GM23338 (cell line): ENCODE measurements around the gene DNLZ. TPM values are rescaled to one million over a fixed set of nuclear protein-coding genes. Genes with fewer than 3 reads are reported as not detected.

ENCODE experiments used
- ATAC-seq: fragments of 200-7000 bp; cut with Tn5 transposase; 3 replicates; pipeline ENCODE4 v1.9.1; 2020
- DNase-seq: peaks from one replicate; pipeline ENCODE4 v3.0.0-alpha.2; 2015; ENCODE audit warnings: low spot score
- H2AFZ ChIP-seq: fragments of 200-600 bp; sonication (generic); 2 replicates; pipeline ENCODE4 v1.8.0; 2016; ENCODE audit warnings: antibody characterized with exemption, mild to moderate bottlenecking, moderate library complexity
- H3F3A ChIP-seq: fragments of 200-600 bp; sonication (generic); replicated peaks from 2 replicates; pipeline ENCODE4 v1.8.0; 2017; ENCODE audit warnings: antibody characterized with exemption, mixed run types, low read depth
- H3K27ac ChIP-seq: fragments of 200-600 bp; sonication (generic); 2 replicates; pipeline ENCODE4 v1.6.1; 2016; ENCODE audit warnings: low read depth
- H3K27me3 ChIP-seq: fragments of 200-600 bp; sonication (generic); 2 replicates; pipeline ENCODE4 v1.8.0; 2016; ENCODE audit warnings: mild to moderate bottlenecking, mixed run types, moderate library complexity; ENCODE audit not compliant: insufficient read depth
- H3K36me3 ChIP-seq: fragments of 200-600 bp; sonication (generic); 2 replicates; pipeline ENCODE4 v1.8.0; 2016; ENCODE audit warnings: mild to moderate bottlenecking; ENCODE audit not compliant: insufficient read depth
- H3K4me1 ChIP-seq: fragments of 200-600 bp; sonication (generic); 2 replicates; pipeline ENCODE4 v1.8.0; 2016; ENCODE audit warnings: mild to moderate bottlenecking, moderate library complexity; ENCODE audit not compliant: insufficient read depth
- H3K4me2 ChIP-seq: fragments of 200-600 bp; sonication (generic); 2 replicates; pipeline ENCODE4 v1.7.1; 2017; ENCODE audit warnings: mixed run types
- H3K4me3 ChIP-seq: fragments of 200-600 bp; sonication (generic); 2 replicates; pipeline ENCODE4 v1.6.1; 2016; ENCODE audit warnings: mixed run types
- H3K79me2 ChIP-seq: fragments of 200-600 bp; sonication (generic); replicated peaks from 2 replicates; pipeline ENCODE4 v1.8.0; 2017; ENCODE audit warnings: mild to moderate bottlenecking; ENCODE audit not compliant: insufficient read depth
- H3K9me2 ChIP-seq: fragments of 200-600 bp; sonication (generic); 2 replicates; pipeline ENCODE4 v1.8.0; 2017; ENCODE audit not compliant: insufficient read depth
- H4K20me1 ChIP-seq: fragments of 200-600 bp; sonication (generic); replicated peaks from 2 replicates; pipeline ENCODE4 v1.8.0; 2017; ENCODE audit warnings: mild to moderate bottlenecking; ENCODE audit not compliant: insufficient read depth
- H3K27ac Mint-ChIP-seq: 2 replicates; pipeline ENCODE4 v1.8.0; 2020; ENCODE audit warnings: inconsistent platforms, mild to moderate bottlenecking, moderate library complexity, mixed read lengths
- H3K27me3 Mint-ChIP-seq: 3 replicates; pipeline ENCODE4 v1.8.0; 2022; ENCODE audit warnings: low read depth, mild to moderate bottlenecking, moderate library complexity, mixed read lengths, inconsistent platforms; ENCODE audit not compliant: insufficient read depth, poor library complexity
- H3K36me3 Mint-ChIP-seq: 3 replicates; pipeline ENCODE4 v1.8.0; 2021; ENCODE audit warnings: low read depth, mild to moderate bottlenecking, inconsistent platforms, moderate library complexity, mixed read lengths
- H3K4me1 Mint-ChIP-seq: 3 replicates; pipeline ENCODE4 v1.8.0; 2020; ENCODE audit warnings: mild to moderate bottlenecking, inconsistent platforms, mixed read lengths
- H3K4me3 Mint-ChIP-seq: 3 replicates; pipeline ENCODE4 v1.8.0; 2021; ENCODE audit warnings: moderate library complexity, mild to moderate bottlenecking, inconsistent platforms, mixed read lengths
- H3K9me3 Mint-ChIP-seq: 3 replicates; pipeline ENCODE4 v1.8.0; 2020; ENCODE audit warnings: moderate library complexity, mild to moderate bottlenecking, inconsistent platforms, mixed read lengths
- CREB1 ChIP-seq: fragments of 250-450 bp; sonication (Bioruptor Pico); IDR thresholded peaks from 2 replicates; pipeline ENCODE4 v1.5.0; 2020; ENCODE audit warnings: low read depth, mild to moderate bottlenecking, moderate library complexity
- CTCF ChIP-seq, 2 experiments: fragments of 200-600 bp in 1 of 2; sonication (generic) in 1 of 2; conservative IDR thresholded peaks; 2 replicates each; pipeline versions ENCODE4 v1.5.1 to v1.6.1; 2016 to 2017; ENCODE audit warnings: antibody characterized with exemption in 2 of 2, low read depth in 2 of 2, mild to moderate bottlenecking in 2 of 2, moderate library complexity in 1 of 2
- ETS1 ChIP-seq: IDR thresholded peaks from 2 replicates; pipeline ENCODE4 v1.6.1; 2016; ENCODE audit warnings: antibody characterized with exemption
- JUNB ChIP-seq: IDR thresholded peaks from one replicate; pipeline ENCODE4 v1.6.1; 2016; ENCODE audit warnings: antibody characterized with exemption; ENCODE audit not compliant: unreplicated experiment
- NANOG ChIP-seq: IDR thresholded peaks from 2 replicates; pipeline ENCODE4 v1.6.1; 2016; ENCODE audit warnings: antibody characterized with exemption, borderline replicate concordance
- POLR2AphosphoS5 ChIP-seq: IDR thresholded peaks from 2 replicates; pipeline ENCODE4 v1.6.1; 2016; ENCODE audit warnings: antibody characterized with exemption, low read depth
- REST ChIP-seq: IDR thresholded peaks from one replicate; pipeline ENCODE4 v1.6.1; 2018; ENCODE audit warnings: antibody characterized with exemption; ENCODE audit not compliant: unreplicated experiment
- ZNF114 ChIP-seq: fragments of 250-450 bp; sonication (Bioruptor Pico); IDR thresholded peaks from 2 replicates; pipeline ENCODE4 v1.5.0; 2020; ENCODE audit warnings: mild to moderate bottlenecking, moderate library complexity
- ZNF331 ChIP-seq: fragments of 250-450 bp; sonication (Bioruptor Pico); IDR thresholded peaks from 2 replicates; pipeline ENCODE4 v1.5.0; 2020; ENCODE audit warnings: low read depth, mild to moderate bottlenecking, moderate library complexity
- polyA plus RNA-seq: library from polyadenylated mRNA; unstranded; fragments of >200 nt; fragmentation: Nextera tagmentation; extraction: Ambion mirVana; gene quantifications from 2 replicates; pipeline ENCODE4 v1.2.1, GENCODE V29; 2016
- total RNA-seq: library from RNA; depleted of rRNA; stranded (reverse); fragments of >200 nt; shearing (Covaris generic); gene quantifications from 2 replicates; pipeline ENCODE4 v1.2.3, GENCODE V29; 2014

Gene DNLZ
- total and polyA plus RNA-seq, 2 experiments from 2014 or later, result 33.4 to 53.9 TPM

DNA sequence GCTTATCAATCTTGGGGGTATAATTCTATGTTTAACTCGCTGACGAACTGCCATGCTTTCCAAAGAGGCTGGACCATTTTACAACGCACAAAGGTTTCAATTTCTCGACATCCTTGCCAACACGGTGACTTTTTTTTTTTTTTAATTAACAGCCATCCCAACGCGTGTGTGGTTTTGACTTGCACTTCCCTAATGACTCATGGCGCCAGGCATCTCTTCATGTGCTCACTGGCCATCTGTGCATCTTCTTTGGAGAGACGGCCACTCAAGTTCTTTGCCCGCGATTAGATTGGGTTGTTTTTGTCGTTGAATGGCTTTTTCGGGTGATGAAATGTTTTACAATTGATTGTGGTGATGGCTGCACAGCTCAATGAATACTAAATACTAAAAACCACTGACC, 22.5 kb upstream of the DNLZ start (continued):
- TF ChIP-seq REST (no peak), POLR2AphosphoS5 (no peak), CTCF (conservative IDR thresholded peaks at IDR 0.05; ENCODE audit: low read depth in 2 of 2) (no peak), NANOG (no peak), ETS1 (no peak), ZNF331 (CRISPR knock-in tag) (no peak), ZNF114 (CRISPR knock-in tag) (no peak), JUNB (no peak)

DNA sequence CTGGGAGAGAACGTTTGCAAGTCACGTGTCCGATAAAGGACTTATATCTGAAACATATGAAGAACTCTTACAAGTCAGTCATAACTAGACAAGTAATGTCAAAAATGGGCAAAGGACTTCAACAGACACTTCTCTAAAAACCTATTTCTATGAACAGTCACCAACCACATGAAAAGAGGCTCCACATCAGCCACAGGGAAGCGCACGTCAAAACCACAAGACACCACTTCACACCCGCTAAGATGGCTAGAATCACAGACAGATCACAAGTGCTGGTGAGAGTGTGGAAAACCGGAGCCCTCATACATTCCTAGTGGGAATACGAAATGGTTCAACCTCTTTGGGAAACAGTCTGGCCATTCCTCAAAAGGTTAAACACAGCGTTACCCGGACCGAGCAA, 21.5 kb upstream of the DNLZ start:
- peaks cover 66% of the 10 kb centered on the region for H3K36me3 Mint-ChIP-seq
- H3K4me3 ChIP-seq, result no peak overlapping the region
- H3K36me3 ChIP-seq, result peaks cover 23% of the 10 kb centered on the region; the same call in 1 of the 2 replicates

More for the DNA sequence above, 21.5 kb upstream of the DNLZ start:
- no peak for ATAC-seq
- Mint-ChIP-seq H3K4me3 (no peak overlapping the region), H3K27me3 (peaks cover 1% of the 10 kb centered on the region), H3K4me1 (no peaks in the 10 kb centered on the region), H3K9me3 (no peaks in the 10 kb centered on the region), H3K27ac (no peak overlapping the region)
- H3K4me1 ChIP-seq, result no peaks in the 10 kb centered on the region
- H3K27me3 ChIP-seq, result no peaks in the 10 kb centered on the region
- H3K27ac ChIP-seq, result no peak overlapping the region
- peaks cover 11% of the 10 kb centered on the region; the same call in 1 of the 2 replicates for H4K20me1 ChIP-seq
- H3K79me2 ChIP-seq, result no peaks in the 10 kb centered on the region
- H3F3A ChIP-seq, result 0 out of 2 replicates have a peak, but pooled peaks cover 3% of the 10 kb centered on the region
- H3K4me2 ChIP-seq, result no peak overlapping the region
- no peak overlapping the region for H2AFZ ChIP-seq
- DNase-seq, result no peak
- no peaks in the 10 kb centered on the region for H3K9me2 ChIP-seq
- TF ChIP-seq CREB1, result no peak
- no peak for TF ChIP-seq NANOG
